B cell (primary cell): Measurements from ENCODE around the gene PICK1. TPM values are rescaled to one million over a fixed set of nuclear protein-coding genes. Genes with fewer than 3 reads are reported as not detected.

ENCODE experiments used
- ATAC-seq: fragments of 200-7000 bp; cut with Tn5 transposase; one replicate; pipeline ENCODE4 v1.10.0; 2021; ENCODE audit warnings: low read depth, mild to moderate bottlenecking, moderate number of reproducible peaks, moderate library complexity
- CTCF ChIA-PET: fragments of 350-600 bp; sonication (Branson Sonifier 250); formaldehyde crosslinking; loops from one replicate; lab custom pipeline; 2021; ENCODE audit warnings: antibody characterized with exemption, inconsistent platforms; lab: Charles Lee
- POLR2A ChIA-PET: fragments of 350-600 bp; sonication (Branson Sonifier 250); formaldehyde crosslinking; loops from one replicate; lab custom pipeline; 2021; ENCODE audit warnings: antibody characterized with exemption; lab: Charles Lee
- DNase-seq: peaks from one replicate; pipeline ENCODE4 v3.0.0; 2013
- H2AFZ ChIP-seq: 2 replicates; pipeline ENCODE4 v1.6.1; 2012; ENCODE audit warnings: mild to moderate bottlenecking, low read depth, low read length; ENCODE audit not compliant: insufficient read depth, poor library complexity, severe bottlenecking
- H3K27ac ChIP-seq, 2 donors: 1 replicate in 1 of 2; 2 replicates in 1 of 2; pipeline ENCODE4 v1.5.1; 2012 to 2013; ENCODE audit warnings: low read length in 2 of 2, mild to moderate bottlenecking in 2 of 2, moderate library complexity in 1 of 2
- H3K27me3 ChIP-seq, 4 experiments: fragments of 200-600 bp in 1 of 4; sonication (generic) in 1 of 4; replicated peaks in 1 of 4; 1 replicate in 2 of 4; 2 replicates in 2 of 4; pipeline versions ENCODE4 v1.6.1 to v1.7.0; 2013 to 2016; ENCODE audit warnings: low read length in 3 of 4, mild to moderate bottlenecking in 2 of 4, mixed read lengths in 1 of 4, moderate library complexity in 1 of 4; ENCODE audit not compliant: insufficient read depth in 4 of 4, control insufficient read depth in 3 of 4; ENCODE audit errors: control extremely low read depth in 1 of 4
- H3K36me3 ChIP-seq, 2 experiments: replicated peaks in 1 of 2; 1 replicate in 1 of 2; 2 replicates in 1 of 2; pipeline versions ENCODE4 v1.6.1 to v1.7.1; 2013; ENCODE audit warnings: low read length in 1 of 2; ENCODE audit not compliant: insufficient read depth in 2 of 2, control insufficient read depth in 1 of 2; ENCODE audit errors: control extremely low read depth in 1 of 2, extremely low read depth in 1 of 2
- H3K4me1 ChIP-seq, 2 donors: fragments of 200-600 bp in 1 of 2; sonication (generic) in 1 of 2; 1 replicate in 1 of 2; 2 replicates in 1 of 2; pipeline versions ENCODE4 v1.5.1 to v1.6.1; 2013 to 2017; ENCODE audit warnings: low read length in 2 of 2; ENCODE audit not compliant: control insufficient read depth in 2 of 2, insufficient read depth in 2 of 2
- H3K4me2 ChIP-seq: replicated peaks from 2 replicates; pipeline ENCODE3; 2012; ENCODE audit warnings: mild to moderate bottlenecking, low read depth, low read length; ENCODE audit not compliant: poor library complexity, severe bottlenecking
- H3K4me3 ChIP-seq, 5 experiments: fragments of 200-600 bp in 1 of 5; sonication (generic) in 1 of 5; 1 replicate in 3 of 5; 2 replicates in 2 of 5; pipeline versions ENCODE4 v1.5.1 to v1.7.0; 2011 to 2016; ENCODE audit warnings: low read length in 4 of 5, mild to moderate bottlenecking in 4 of 5, low read depth in 2 of 5, control low read depth in 1 of 5, moderate library complexity in 1 of 5; ENCODE audit not compliant: insufficient read depth in 1 of 5; ENCODE audit errors: control extremely low read depth in 1 of 5, extremely low read depth in 1 of 5
- H3K79me2 ChIP-seq: fragments of 200-600 bp; sonication (generic); one replicate; pipeline ENCODE4 v1.6.0; 2016; ENCODE audit warnings: low read length; ENCODE audit not compliant: control insufficient read depth, insufficient read depth
- H3K9ac ChIP-seq: fragments of 200-600 bp; sonication (generic); 2 replicates; pipeline ENCODE4 v1.6.1; 2017; ENCODE audit warnings: mild to moderate bottlenecking, low read length, moderate library complexity
- H3K9me3 ChIP-seq, 3 donors: one replicate each; pipeline versions ENCODE4 v1.6.1 to v1.7.1; 2013; ENCODE audit warnings: low read length in 2 of 3; ENCODE audit not compliant: control insufficient read depth in 2 of 3, insufficient read depth in 1 of 3; ENCODE audit errors: control extremely low read depth in 1 of 3
- H4K20me1 ChIP-seq: 2 replicates; pipeline ENCODE4 v1.6.0; 2012; ENCODE audit warnings: mild to moderate bottlenecking, low read length; ENCODE audit not compliant: insufficient read depth, control insufficient read depth, poor library complexity, severe bottlenecking
- H3K27ac Mint-ChIP-seq: one replicate; pipeline ENCODE4 v1.8.0; 2021; ENCODE audit warnings: mixed read lengths
- H3K27me3 Mint-ChIP-seq: one replicate; pipeline ENCODE4 v1.8.0; 2021; ENCODE audit warnings: mixed read lengths
- H3K4me1 Mint-ChIP-seq: one replicate; pipeline ENCODE4 v1.8.0; 2021; ENCODE audit warnings: mixed read lengths
- H3K4me3 Mint-ChIP-seq: one replicate; pipeline ENCODE4 v1.8.0; 2021; ENCODE audit warnings: mixed read lengths
- H3K9me3 Mint-ChIP-seq: one replicate; pipeline ENCODE4 v1.8.0; 2022; ENCODE audit warnings: mixed read lengths; ENCODE audit not compliant: insufficient read depth
- EZH2 ChIP-seq: IDR thresholded peaks from 2 replicates; pipeline ENCODE4 v1.6.1; 2012; ENCODE audit warnings: borderline replicate concordance, low read depth, mild to moderate bottlenecking, moderate library complexity, low read length; ENCODE audit not compliant: insufficient read depth, poor library complexity, severe bottlenecking
- WGBS: methylation state at CpG from one replicate; pipeline ENCODE4 v1.1.5; 2013; ENCODE audit warnings: missing lambda C conversion rate; ENCODE audit not compliant: insufficient coverage; 5-methylcytosine and 5-hydroxymethylcytosine counted together
- intact Hi-C: fragments of 100-400 bp; cut with micrococcal nuclease; formaldehyde crosslinking; loops from one replicate; pipeline ENCODE4 v1.10.0; 2022
- polyA plus RNA-seq: library from polyadenylated mRNA; depleted of rRNA; stranded (reverse); fragments of >200 nt; gene quantifications from 2 replicates; pipeline ENCODE4 v1.2.3, GENCODE V29; 2012
- total RNA-seq, 2 donors: library from RNA; stranded (reverse); fragments of 120-200 nt in 1 of 2; gene quantifications; 1 replicate in 1 of 2; 2 replicates in 1 of 2; pipeline versions ENCODE4 v1.2.3 to v1.2.4, GENCODE V29; 2013 to 2022
- TF ChIP-seq, protein P1 (sequence below): fragments of 200-600 bp; IDR thresholded peaks from one replicate; pipeline ENCODE4 v1.8.0; 2022; ENCODE audit warnings: antibody characterized with exemption, mild to moderate bottlenecking

PICK1 gene
- total and polyA plus RNA-seq, 2 donors (not counting 1 experiment from before 2014, with no cell fraction given): 34.2 to 37.4 TPM

DNA sequence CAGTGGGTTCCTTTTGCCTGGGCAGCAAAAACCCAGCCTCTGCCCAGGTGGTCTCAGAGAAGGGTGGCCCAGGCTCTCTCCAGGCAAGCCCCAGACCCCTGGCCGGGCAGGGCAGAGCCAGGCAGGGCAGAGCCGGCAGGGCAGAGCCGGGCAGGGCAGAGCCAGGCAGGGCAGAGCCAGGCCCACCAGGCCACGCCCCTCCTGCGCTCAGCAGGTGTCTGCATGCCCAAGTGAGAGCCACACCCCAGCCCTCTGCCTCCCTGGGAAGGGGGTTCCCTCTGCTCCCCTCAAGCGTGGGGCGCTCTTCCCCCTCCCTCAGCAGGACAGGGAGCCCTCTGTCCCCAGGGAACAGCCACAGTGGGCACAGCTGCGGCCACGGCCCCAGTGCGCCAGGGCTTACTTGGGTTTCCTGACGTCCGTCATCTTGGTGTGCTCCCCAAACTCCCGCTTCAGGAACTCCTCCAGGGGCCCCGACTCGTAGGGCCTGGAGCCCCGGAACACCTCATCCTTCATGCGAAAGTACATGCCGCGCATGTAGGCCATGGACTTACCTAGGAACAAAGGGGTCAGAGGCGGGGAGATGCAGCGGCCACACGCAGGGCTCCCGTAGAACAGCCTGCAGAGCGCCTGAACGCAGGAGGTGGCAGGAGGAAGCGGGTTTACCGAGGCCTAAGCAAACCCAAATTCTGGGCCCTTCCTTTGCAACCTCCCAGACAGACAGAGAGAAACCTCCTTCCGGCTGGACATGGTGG, 63.3 kb downstream of the PICK1 start:
- Histone ChIP-seq H3K4me3 (no peak overlapping the region), H3K36me3 (peaks cover 0 to 4% of the 10 kb centered on the region in 2 experiments), H2AFZ (no peak overlapping the region), H3K4me2 (no peak overlapping the region), H3K4me1 (no peaks in the 10 kb centered on the region), H4K20me1 (no peaks in the 10 kb centered on the region), H3K9ac (no peak overlapping the region), H3K27me3 (no peaks in the 10 kb centered on the region), H3K79me2 (no peaks in the 10 kb centered on the region), H3K27ac (no peak overlapping the region), H3K9me3 (no peaks in the 10 kb centered on the region)
- Mint-ChIP-seq H3K27ac (no peak overlapping the region), H3K9me3 (no peaks in the 10 kb centered on the region), H3K4me1 (no peaks in the 10 kb centered on the region), H3K27me3 (no peaks in the 10 kb centered on the region), H3K4me3 (no peak overlapping the region)
- ChIA-PET POLR2A (no interaction called here), CTCF (no interaction called here)
- no peak for DNase-seq
- no peak for ATAC-seq
- no peak for TF ChIP-seq EZH2
- TF ChIP-seq, protein P1, sequence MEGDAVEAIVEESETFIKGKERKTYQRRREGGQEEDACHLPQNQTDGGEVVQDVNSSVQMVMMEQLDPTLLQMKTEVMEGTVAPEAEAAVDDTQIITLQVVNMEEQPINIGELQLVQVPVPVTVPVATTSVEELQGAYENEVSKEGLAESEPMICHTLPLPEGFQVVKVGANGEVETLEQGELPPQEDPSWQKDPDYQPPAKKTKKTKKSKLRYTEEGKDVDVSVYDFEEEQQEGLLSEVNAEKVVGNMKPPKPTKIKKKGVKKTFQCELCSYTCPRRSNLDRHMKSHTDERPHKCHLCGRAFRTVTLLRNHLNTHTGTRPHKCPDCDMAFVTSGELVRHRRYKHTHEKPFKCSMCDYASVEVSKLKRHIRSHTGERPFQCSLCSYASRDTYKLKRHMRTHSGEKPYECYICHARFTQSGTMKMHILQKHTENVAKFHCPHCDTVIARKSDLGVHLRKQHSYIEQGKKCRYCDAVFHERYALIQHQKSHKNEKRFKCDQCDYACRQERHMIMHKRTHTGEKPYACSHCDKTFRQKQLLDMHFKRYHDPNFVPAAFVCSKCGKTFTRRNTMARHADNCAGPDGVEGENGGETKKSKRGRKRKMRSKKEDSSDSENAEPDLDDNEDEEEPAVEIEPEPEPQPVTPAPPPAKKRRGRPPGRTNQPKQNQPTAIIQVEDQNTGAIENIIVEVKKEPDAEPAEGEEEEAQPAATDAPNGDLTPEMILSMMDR: no peak
- 92% methylated on average over 26 of the region's 28 CpGs for WGBS
- intact Hi-C loops: no loop called here

DNA sequence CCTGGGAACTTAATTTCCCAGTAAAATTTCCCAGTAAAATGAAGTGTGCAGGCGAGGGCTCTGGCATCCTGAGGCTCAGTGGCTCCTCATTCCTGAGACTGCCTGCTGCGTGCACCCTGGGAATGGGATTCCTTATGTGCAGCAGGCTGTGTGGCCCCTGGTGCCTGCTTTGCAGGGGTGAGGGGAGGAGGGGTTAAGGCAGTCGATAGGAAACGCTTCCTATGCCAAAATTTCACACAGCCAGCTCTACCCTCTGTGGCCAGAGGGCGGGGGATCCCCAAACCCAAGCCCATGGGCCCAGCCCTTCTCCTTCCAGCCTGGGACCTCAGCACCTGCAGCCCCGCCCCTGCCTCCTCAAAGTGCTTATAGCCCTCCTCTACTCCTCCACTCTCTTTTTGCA, 65.4 kb downstream of the PICK1 start:
- ChIA-PET POLR2A (no interaction called here), CTCF (interaction anchor here (1.3 kb wide), 1 partner anchor 70 kb away, joined by 4 read pairs; no protein-coding TSS in a partner anchor)
- no peak for ATAC-seq
- intact Hi-C loops: no loop called here
- Histone ChIP-seq H3K4me2 (no peak overlapping the region), H4K20me1 (no peaks in the 10 kb centered on the region), H3K27ac (no peak overlapping the region), H3K4me3 (no peak overlapping the region), H3K4me1 (no peaks in the 10 kb centered on the region), H3K79me2 (no peaks in the 10 kb centered on the region), H3K9me3 (no peaks in the 10 kb centered on the region), H3K36me3 (no peaks in the 10 kb centered on the region), H3K9ac (no peak overlapping the region), H2AFZ (no peak overlapping the region), H3K27me3 (no peaks in the 10 kb centered on the region)
- Mint-ChIP-seq H3K27me3 (no peaks in the 10 kb centered on the region), H3K4me3 (no peak overlapping the region), H3K4me1 (no peaks in the 10 kb centered on the region), H3K27ac (no peak overlapping the region), H3K9me3 (no peaks in the 10 kb centered on the region)
- TF ChIP-seq, protein P1: no peak
- TF ChIP-seq EZH2: no peak
- no peak for DNase-seq
- WGBS: 72% methylated on average over 5 of the region's 6 CpGs
